ENCODE data around the gene CHEK2.
"Not testable (repeated sequence)": the region's sequence is repeated elsewhere in the genome, so short reads cannot be mapped to it uniquely, and the experiment has no call there.

The CHEK2 gene

DNA sequence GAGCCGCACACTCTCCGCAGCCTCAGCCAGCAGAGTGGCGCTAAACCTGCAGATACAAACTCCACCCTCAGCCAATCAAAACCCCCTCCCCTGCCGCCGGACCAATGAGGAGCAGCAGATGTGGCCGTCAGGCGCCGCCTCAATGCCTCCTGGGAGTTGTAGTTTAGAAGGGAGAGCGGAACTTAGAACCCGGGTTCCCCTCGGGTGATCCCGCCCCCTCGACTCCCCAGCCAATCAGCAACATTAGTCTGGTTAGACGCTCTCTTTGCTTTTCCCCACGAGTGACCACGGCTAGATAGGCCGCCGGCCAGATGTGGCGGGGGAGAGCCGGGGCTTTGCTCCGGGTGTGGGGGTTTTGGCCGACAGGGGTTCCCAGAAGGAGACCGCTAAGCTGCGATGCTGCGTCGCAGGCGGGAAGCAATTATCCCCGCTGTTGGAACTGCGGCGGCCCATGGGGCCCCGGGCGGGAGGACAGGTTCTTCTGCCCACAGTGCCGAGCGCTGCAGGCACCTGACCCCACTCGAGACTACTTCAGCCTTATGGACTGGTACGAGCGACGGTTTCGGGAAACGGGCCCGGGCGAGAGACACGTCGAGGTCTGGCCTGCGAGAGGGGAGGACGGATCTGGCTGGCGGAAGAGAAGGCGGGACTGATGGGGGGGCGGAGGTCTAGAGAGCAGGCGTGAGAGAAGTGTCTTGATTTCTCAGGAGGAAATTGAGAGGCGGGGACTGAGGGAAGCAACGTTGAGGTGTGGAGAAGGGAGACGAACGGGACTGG, at the start of gene CHEK2, which contains the start of gene HSCB:
Gene CHEK2, minus strand, starts transcription at position 36 of the 777 bp plus-strand sequence. CDS start 7,099 bp downstream, outside the sequence.
Gene HSCB, plus strand, starts transcription at position 255 of the 777 bp plus-strand sequence. Its CDS starts 57 bp downstream, at position 312.
- peak; percentile 85 to 95 for DNase-seq (ENCODE audit: low read depth in 2 of 2, low spot score in 1 of 2)

DNA sequence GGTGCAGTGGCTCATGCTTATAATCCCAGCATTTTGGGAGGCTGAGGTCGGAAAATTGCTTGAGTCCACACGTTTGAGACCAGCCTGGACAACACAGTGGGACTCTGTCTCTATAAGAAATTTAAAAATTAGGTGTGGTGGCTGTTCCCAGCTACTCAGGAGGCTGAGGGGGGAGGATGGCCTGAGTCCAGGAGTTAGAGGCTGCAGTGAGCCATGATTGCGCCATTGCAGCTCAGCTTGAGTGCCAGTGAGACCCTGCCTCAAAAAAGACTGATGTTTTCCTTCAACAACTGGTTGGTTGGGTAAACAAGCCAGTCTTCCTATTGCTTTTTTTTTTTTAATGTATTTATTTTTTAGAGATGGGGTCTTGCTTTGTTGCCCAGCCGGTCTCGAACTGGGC, 49.5 kb upstream of the CHEK2 start:
- DNase-seq (ENCODE audit: low read depth in 2 of 2, low spot score in 1 of 2): no peak

DNA sequence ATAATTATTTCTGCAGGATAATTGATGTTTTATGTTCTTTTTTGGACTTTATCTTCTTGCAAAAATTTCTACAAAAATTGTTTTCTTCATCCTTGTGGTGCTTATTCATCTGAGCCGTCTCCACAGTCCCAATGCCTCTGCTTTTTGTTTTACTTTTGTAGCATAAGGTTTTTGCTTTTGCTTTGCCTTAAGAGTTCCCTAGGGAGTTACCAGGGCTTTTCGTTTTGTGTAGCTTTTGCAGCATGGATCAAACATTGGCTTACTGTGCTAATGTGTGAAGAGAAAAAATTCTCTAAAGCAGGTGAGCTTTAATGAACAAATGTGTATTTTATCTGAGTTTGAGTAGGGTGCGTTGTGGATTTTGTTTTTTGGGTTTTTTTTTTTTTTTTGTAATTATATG, 47.0 kb upstream of the CHEK2 start:
- DNase-seq (ENCODE audit: low read depth in 2 of 2, low spot score in 1 of 2): no peak

DNA sequence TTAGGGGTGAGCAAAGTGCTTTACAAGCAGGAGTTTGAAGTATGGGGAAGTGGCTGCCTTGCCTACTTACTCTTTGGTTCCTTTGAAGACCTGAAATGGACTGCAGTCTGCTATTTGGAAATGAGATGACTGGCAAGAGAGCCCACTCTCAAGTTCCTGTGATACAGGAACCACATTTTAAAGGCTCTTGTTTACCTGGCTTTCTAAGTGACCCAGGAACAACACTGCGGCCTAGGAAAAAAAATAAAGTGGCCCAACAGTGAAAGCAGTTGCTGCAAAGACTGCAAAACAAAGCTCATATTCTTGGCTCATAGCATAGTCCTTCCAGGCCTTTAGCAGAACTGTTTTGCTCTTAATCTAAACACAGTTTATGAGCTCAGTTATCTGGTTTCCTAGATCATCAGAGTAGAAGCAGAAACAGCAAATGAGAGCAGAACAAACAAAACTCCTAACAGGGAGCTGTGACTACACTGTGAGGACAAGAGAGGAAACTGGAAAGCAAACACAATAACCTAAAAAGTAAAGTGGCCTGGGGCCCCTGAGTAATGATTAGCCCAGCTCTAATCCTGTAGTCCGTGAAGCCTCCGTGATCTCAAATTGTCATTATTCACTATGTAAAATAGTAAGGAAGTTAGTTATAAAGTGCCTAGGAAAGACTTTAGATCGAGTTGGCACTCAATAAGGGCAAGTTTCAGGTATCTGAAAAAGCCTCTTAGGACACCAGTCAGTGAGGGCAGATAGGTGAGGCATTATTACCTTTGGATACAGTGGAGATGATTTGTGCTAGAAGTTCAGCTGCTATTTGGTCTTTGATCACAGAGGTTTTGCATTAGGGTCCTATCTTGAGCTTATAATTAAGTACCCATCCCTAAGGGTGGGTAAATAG, 42.4 kb upstream of the CHEK2 start:
- DNase-seq (ENCODE audit: low read depth in 2 of 2, low spot score in 1 of 2): no peak

DNA sequence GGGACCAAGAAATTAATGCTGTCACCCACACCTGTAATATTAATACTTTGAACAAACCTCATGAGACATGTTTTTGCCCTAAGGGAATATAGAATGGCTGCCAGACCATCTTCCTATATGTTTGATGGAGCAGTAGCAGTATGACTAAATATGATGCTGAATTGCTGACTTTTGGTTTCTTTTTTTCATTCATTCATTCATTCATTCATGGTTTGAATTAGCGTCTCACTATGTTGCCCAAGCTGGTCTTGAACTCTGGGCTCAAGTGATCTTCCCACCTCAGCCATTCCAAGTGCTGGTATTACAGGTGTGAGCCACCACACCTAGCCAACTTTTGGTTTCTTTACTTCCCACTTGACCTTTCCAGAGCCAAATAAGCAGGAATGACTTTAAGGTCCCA, 38.7 kb upstream of the CHEK2 start:
- no peak for DNase-seq (ENCODE audit: low read depth in 2 of 2, low spot score in 1 of 2)

DNA sequence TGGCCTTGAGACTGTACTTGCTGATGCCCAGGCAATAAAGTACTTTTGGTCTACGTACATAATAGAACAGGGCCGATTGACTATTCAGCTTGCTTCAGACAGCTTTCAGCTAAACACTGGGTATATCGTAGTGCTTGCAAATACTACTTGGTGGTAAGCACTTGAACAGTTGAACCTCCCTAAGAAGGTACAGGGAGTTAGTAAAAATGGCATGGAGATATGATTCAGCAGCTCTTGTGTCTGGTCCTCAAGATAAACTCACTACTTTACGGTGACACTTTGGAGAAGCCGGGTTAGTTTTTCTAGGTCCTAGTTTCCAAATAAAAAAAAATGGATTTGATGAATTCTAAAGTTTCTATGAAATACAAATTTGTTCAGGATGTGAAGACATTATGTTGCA, 38.2 kb upstream of the CHEK2 start:
- no peak for DNase-seq (ENCODE audit: low read depth in 2 of 2, low spot score in 1 of 2)

DNA sequence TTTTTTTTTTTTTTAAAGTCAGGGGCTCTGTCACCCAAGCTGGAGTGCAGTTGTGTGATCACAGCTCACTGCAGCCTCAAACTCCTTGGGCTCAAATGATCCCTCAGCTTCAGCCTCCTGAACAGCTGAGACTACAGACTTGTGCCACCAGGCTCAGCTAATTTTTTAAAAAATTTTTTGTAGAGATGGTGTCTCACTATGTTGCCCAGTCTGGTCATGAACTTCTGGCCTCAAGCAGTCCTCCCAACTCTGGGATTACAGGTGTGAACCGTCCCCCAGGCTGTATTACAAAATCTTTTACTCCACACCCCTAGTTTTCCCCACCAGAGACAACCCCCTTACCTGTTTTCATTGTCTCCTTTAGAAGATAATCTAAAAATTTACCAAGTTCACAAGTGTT, 32.8 kb upstream of the CHEK2 start:
- DNase-seq (ENCODE audit: low read depth in 2 of 2, low spot score in 1 of 2): no peak

DNA sequence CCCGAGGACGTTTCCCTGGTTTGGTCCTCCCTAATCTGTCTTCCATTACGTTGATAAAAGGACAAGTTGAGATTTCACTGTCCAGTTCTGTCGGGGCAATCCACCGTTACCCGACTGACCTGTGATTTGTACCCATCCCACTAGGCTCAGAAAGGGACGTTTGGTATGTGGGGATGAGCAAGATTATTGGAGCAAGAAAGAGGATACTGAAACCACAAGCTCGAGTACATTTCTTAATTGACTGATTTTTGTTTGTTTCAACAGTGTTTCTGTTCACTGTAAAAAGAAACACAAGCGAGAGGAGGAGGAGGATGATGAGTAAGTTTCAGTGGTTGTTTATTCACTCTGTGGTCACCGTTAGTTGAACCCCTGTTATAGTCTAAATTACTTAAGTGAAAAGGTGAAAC, 31.8 kb upstream of the CHEK2 start:
- no peak for DNase-seq (ENCODE audit: low read depth in 2 of 2, low spot score in 1 of 2)

DNA sequence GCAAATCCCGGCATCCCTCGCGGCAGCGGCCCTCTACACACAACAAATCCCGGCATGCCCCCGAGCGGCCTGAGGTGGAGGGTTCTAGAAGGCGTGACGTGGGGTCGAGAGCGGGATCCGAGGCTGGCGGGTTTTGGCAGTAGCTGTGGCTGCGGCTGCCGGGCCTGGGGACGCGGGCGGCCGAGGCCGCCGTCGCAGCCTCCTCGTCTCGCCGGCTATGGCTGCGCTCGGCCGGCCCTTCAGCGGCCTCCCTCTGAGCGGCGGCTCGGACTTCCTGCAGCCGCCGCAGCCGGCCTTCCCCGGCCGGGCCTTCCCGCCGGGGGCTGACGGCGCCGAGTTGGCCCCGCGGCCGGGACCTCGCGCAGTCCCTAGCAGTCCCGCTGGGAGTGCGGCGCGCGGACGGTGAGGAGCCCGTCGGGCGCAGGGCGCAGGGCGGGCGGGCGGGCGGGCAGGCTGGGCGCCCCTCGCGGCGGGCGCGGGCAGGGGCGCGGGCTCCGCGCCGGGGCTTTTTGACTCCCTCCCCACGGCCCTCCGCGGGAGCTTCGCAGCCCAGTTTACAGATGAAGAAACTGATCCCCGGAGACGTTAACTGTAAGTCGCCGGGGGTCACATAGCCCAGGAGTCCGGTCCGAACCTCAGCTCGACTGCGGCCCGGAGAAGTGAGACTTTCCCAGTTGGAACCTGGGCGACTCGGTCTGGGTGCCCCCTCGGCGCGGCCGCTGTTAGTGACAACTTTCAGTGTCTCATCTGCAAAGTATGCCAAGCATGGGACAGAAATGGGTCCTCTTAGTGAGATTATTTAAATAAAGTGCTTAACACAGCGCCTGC, 31.2 kb upstream of the CHEK2 start, which contains the start of gene CCDC117:
Gene CCDC117, plus strand, starts transcription at position 63 of the 828 bp plus-strand sequence. Its CDS starts 155 bp downstream, at position 218.
- peak; percentile 80 to 86 for DNase-seq (ENCODE audit: low read depth in 2 of 2, low spot score in 1 of 2)

DNA sequence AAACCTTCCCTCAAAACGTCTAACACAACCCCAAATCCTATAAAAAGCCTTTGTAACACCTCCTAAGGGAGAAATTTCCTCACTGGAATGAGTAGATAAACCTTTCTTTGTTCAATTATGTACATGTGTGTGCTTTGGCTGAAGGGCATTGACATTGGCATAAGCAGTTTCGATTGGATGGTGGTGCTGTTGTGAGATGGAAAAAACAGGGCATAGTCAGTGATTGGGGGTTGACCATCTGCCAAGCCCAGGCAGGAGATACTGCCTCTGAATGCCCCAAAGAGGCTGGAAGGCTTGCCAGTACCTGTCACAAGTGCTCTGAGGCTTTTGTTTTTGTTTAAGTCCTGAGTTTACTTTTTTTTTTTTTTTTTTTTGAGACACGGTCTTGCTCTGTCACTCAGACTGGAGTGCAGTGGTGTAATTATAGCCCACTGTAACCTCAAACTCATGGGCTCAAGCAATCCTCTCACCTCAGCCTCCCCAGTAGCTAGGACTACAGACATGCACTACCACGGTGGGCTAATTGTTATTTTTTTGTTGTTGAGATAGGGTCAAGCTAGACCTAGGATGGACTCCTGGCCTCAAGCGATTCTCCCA, 29.7 kb upstream of the CHEK2 start:
- no peak for DNase-seq (ENCODE audit: low read depth in 2 of 2, low spot score in 1 of 2)

DNA sequence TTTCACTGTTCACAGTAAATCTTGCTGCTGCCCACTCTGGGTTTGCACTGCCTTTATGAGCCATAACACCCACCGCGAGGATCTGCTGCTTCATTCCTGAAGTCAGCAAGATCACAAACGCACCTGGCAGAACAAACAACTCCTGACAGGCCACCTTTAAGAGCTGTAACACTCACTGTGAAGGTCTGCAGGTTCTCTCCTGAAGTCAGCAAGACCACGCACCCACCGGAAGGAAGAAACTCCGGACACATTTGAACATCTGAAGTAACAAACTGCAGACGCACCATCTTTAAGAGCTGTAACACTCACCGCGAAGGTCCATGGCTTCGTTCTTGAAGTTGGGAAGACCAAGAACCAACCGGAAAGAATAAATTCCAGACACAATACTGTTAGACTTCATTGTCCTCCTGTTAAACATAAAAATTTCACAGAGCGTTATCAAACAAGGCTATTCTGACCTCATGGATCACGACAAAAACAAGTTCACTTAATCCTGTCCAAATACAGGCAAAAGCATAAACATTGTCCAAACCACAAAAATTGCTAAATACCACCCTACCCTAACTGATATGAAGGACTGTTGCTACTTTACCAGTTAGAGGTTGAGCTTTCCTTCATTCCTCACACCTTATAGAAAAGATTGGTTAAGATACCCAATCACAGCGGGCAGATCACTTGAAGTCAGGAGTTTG, 27.9 kb upstream of the CHEK2 start:
- DNase-seq (ENCODE audit: low read depth in 2 of 2, low spot score in 1 of 2): no peak

DNA sequence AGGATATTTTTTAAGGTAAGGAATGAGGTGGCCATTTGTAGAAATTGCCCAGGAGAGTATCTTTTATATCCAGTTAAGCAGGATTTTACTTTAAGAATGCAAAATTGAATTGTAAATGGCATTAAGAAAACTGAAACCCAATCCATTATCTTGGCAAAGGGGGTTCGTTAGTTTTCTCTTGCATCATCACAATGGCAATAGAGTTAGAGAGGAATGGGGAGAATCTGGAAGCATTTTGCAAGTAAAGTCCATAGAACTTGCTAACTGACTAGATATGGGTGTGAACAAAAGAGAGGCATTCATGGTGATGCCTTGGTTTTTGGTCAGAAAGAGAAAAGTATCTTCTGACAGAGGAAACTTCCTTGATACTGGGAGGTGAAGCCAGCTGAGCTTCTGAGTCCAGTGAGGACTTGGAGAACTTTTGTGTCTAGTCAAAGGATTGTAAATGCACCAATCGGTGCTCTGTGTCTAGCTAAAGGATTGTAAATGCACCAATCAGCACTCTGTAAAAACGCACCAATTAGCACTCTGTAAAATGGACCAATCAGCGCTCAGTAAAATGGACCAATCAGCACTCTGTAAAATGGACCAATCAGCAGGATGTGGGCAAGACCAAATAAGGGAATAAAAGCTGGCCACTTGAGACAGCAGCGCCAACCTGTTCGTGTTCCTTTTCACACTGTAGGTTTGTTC, 27.2 kb upstream of the CHEK2 start:
- no peak for DNase-seq (ENCODE audit: low read depth in 2 of 2, low spot score in 1 of 2)

DNA sequence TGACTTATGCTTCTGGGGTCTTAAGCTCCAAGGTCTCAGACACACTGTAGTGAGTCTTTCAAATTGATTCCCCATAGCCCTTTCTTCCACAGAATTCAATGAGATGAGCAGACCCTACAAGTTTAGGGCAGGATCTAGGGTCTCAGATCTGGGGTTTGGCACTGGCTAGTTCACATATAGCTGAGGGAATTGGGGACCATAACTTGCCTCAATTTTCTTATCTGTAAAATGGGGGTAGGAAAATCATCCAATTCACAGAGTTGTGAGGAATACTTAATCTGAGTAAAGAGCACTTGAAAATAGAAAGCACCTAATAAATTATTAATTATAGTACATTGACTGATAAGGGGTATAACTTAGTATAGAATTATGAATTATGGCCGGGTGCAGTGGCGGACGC, 25.0 kb upstream of the CHEK2 start:
- no peak for DNase-seq (ENCODE audit: low read depth in 2 of 2, low spot score in 1 of 2)

DNA sequence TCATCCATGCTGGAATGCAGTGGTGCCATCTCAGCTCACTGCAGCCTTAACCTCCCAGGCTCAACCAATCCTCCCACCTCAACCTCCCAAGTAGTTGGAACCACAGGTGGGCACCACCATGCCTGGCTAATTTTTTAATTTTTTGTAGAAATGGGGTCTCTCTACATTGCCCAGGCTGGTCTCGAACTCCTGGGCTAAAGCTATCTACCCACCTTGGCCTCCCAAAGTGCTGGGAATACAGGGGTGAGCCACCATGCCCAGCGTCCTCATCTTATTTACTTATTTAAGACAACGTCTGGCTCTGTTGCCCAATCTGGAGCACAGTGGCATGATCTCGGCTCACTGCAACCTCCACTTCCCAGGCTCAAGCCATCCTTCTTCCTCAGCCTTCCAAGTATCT, 20.4 kb upstream of the CHEK2 start:
- not testable (repeated sequence) for DNase-seq (ENCODE audit: low read depth in 2 of 2, low spot score in 1 of 2)

DNA sequence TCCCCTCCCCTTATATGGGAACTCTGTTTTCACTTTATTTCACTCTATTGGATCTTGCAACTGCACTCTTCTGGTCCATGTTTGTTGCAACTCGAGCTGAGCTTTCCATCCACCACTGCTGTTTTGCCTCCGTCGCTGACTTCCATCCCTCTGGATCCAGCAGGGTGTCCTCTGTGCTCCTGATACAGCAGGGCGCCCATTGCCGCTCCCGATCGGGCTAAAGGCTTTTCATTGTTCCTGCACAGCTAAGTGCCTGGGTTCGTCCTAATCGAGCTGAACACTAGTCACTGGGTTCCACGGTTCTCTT, 19.8 kb upstream of the CHEK2 start:
- no peak for DNase-seq (ENCODE audit: low read depth in 2 of 2, low spot score in 1 of 2)

DNA sequence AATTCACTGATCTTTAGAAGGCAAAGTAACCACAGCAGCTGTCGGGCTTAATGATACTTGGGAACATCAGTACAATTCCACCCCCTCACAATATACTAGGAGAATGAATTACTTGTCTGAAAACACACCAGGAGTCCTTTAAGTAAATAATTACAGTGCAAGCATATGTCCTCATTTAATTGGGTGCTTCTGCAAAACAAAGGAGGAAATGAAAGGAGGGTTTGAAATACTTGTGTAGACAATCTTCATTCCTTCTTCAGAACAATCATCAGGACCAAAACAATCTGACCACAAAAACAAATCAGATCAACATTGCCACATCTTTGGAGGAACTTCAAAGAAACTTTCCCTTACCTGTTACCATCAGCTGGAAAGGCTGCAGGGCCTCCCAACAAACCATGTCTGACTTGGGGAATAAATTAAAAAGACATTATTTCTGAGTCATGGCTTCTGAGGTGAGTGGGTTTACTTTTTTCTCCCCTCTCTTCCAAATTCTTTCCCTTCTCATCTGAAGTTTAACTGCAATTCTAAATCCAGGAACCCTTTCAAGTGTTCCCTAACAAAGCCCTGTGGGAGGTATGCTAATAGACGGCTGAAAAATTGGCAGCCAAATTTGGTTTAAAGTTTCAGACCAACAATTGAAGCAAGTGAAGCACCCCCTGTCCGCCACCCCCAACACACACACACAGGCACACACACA, 18.4 kb upstream of the CHEK2 start:
- no peak for DNase-seq (ENCODE audit: low read depth in 2 of 2, low spot score in 1 of 2)

DNA sequence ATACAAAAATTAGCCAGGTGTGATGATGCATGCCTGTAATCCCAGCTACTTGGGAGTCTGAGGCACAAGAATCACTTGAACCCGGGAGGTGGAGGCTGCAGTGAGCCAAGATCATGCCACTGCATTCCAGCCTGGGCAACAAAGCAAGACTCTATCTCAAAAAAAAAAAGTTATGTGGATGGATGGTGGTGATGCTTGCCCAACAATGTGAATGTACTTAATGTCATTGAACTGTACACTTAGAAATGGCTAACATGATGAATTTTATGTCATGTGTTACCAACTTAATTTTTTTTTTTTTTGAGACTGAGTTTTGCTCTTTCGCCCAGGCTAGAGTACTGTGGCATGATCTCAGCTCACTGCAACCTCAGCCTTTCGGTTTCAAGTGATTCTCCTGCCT, 12.9 kb upstream of the CHEK2 start:
- not testable (repeated sequence) for DNase-seq (ENCODE audit: low read depth in 2 of 2, low spot score in 1 of 2)

DNA sequence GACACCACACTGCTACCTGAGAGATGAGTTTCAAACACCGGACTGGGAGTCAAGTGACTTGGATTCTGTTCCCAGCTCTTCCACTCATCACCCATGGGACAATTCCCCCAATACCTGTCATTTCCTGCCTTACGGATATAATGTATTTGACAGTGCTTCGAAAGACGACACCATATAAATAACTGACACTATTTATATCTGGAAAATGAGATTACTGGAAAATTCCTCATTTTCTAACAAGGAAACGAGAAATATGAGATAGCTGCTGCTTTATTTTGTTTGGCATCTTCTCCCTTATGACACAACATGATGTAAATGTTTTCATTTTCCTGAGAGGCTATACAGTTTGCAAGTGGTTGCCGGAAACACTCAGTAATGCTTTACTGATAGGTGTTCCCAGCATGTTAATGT, 8.9 kb upstream of the CHEK2 start:
- DNase-seq (ENCODE audit: low read depth in 2 of 2, low spot score in 1 of 2): no peak

DNA sequence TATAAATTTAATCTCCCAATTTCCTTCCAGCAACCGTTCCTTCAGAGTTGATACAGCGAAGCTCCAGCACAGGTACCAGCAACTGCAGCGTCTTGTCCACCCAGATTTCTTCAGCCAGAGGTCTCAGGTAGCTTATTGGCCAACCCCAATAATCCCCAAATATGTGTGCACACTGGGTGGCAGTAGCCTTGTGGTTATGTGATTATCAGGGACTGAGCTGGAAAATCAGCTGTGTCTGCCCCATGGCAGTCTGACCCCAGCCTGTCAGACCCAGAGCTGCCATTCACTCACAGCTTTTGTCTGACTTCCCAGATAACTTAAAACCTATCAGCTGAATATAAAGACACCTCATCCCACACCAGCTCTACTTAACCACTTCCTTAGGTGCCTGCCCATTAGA, 2.2 kb upstream of the CHEK2 start:
- no peak for DNase-seq (ENCODE audit: low read depth in 2 of 2, low spot score in 1 of 2)
